ENCODE results near the gene ZMYM4.

ZMYM4 gene

DNA sequence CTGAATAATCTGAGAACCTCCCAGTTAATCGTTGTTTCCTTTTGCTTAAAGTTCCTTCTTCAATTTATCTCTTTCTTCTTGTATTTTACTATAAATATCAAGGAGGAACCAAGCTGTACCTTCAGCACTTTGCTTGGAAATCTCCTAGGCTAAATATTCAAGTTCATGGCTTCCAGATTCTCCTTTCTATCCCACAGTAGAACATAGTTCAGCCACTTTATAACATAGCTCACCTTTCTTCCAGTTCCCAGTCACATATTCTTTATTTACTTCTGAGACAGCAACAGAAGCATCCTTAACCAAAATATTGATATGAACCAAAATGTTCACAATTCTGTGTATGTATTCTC, 11.0 kb downstream of the ZMYM4 start:
- H3K36me3 ChIP-seq (ENCODE audit: control insufficient read depth, insufficient read depth, low read length) = no peaks in the 10 kb centered on the region; the same call in none of the 2 replicates
- no peaks in the 10 kb centered on the region for H3K27me3 ChIP-seq (replicated peaks; ENCODE audit: control insufficient read depth, insufficient read depth, low read length)
- TF ChIP-seq, protein P1, sequence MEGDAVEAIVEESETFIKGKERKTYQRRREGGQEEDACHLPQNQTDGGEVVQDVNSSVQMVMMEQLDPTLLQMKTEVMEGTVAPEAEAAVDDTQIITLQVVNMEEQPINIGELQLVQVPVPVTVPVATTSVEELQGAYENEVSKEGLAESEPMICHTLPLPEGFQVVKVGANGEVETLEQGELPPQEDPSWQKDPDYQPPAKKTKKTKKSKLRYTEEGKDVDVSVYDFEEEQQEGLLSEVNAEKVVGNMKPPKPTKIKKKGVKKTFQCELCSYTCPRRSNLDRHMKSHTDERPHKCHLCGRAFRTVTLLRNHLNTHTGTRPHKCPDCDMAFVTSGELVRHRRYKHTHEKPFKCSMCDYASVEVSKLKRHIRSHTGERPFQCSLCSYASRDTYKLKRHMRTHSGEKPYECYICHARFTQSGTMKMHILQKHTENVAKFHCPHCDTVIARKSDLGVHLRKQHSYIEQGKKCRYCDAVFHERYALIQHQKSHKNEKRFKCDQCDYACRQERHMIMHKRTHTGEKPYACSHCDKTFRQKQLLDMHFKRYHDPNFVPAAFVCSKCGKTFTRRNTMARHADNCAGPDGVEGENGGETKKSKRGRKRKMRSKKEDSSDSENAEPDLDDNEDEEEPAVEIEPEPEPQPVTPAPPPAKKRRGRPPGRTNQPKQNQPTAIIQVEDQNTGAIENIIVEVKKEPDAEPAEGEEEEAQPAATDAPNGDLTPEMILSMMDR (IDR thresholded peaks at IDR 0.05; ENCODE audit: insufficient read depth, low read length, poor library complexity, severe bottlenecking) = no peak
- no peak overlapping the region for H3K4me3 ChIP-seq (replicated peaks; ENCODE audit: low read depth, low read length)
- no peak for DNase-seq (ENCODE audit: extremely low read depth, insufficient read length)

DNA sequence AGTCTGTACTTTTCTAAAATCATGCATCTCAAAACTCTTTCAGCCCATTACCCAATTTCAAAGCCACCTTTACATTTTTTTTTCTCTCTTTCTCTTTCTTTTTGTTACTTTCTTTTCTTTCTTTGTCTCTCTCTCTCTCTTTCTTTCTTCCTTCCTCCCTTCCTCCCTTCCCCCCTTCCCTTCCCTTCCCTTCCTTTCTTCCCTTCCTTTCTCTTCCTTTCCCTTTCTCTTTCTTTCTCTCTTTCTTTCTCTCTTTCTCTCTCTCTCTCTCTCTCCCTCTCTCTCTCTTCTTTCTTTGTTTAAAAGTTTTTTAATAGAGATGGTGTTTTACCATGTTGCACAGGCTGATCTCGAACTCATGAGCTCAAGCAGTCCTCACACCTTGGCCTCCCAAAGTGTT, 11.5 kb downstream of the ZMYM4 start:
- no peaks in the 10 kb centered on the region for H3K27me3 ChIP-seq (replicated peaks; ENCODE audit: control insufficient read depth, insufficient read depth, low read length)
- no peak for DNase-seq (ENCODE audit: extremely low read depth, insufficient read length)
- TF ChIP-seq, protein P1 (IDR thresholded peaks at IDR 0.05; ENCODE audit: insufficient read depth, low read length, poor library complexity, severe bottlenecking) = no peak
- H3K4me3 ChIP-seq (replicated peaks; ENCODE audit: low read depth, low read length) = no peak overlapping the region
- no peaks in the 10 kb centered on the region; the same call in none of the 2 replicates for H3K36me3 ChIP-seq (ENCODE audit: control insufficient read depth, insufficient read depth, low read length)

DNA sequence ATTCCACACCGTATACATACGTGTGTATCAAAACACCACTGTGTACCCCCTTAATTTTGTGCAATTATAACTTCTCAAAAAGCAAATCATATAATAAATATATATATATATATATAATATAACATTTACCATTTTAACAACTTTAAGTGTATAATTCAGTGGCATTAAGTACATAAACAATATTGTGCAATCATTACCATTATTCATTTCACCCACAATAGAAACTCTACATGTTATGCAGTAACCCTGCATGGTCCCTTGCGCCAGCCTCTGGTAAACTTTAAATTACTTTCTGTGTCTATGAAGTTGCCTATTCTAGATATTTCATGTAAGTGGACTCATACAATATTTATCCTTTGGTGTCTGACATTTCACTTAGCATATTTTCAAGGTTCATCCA, 13.1 kb downstream of the ZMYM4 start:
- no peaks in the 10 kb centered on the region for H3K27me3 ChIP-seq (replicated peaks; ENCODE audit: control insufficient read depth, insufficient read depth, low read length)
- DNase-seq (ENCODE audit: extremely low read depth, insufficient read length) = no peak
- no peak overlapping the region for H3K4me3 ChIP-seq (replicated peaks; ENCODE audit: low read depth, low read length)
- TF ChIP-seq, protein P1 (IDR thresholded peaks at IDR 0.05; ENCODE audit: insufficient read depth, low read length, poor library complexity, severe bottlenecking) = no peak
- H3K36me3 ChIP-seq (ENCODE audit: control insufficient read depth, insufficient read depth, low read length) = no peaks in the 10 kb centered on the region; the same call in none of the 2 replicates

DNA sequence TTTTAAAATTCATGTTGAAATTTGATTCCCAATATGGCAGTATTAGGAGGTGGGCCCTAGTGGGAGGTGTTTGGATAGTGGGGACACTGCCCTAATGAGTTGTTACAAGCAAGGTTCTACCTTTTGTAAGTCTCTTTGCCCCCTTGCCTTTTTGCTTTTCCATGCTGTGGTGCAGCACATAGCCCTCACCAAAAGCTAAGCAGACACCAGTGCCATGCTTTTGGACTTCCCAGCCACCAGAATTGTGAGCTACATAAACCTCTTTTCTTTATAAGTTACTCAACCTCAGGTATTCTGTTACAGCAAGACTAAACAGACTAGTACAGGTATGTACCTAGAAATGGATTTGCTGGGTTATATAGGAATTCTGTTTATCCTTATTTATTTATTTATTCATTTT, 13.7 kb downstream of the ZMYM4 start:
- H3K4me3 ChIP-seq (replicated peaks; ENCODE audit: low read depth, low read length) = no peak overlapping the region
- DNase-seq (ENCODE audit: extremely low read depth, insufficient read length) = no peak
- H3K36me3 ChIP-seq (ENCODE audit: control insufficient read depth, insufficient read depth, low read length) = no peaks in the 10 kb centered on the region; the same call in none of the 2 replicates
- TF ChIP-seq, protein P1 (IDR thresholded peaks at IDR 0.05; ENCODE audit: insufficient read depth, low read length, poor library complexity, severe bottlenecking) = no peak
- H3K27me3 ChIP-seq (replicated peaks; ENCODE audit: control insufficient read depth, insufficient read depth, low read length) = no peaks in the 10 kb centered on the region

DNA sequence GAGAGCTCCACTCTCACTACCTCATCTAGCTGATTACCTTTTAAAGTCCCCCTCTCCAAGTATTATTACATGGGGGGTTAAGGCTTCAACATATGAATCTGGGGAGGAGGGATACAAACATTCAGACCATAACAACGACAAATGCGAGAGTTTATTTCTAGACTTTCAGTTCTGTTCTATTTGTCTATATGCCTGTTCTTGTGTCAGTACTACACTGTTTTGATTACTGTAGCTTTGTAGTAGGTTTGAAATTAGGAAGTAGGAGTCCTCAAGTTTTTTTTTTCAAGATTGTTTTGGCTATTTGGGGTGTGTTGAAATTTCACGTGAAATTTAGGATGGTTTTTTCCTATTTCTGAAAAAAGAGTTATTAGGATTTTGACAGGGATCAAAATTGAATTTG, 16.3 kb downstream of the ZMYM4 start:
- H3K4me3 ChIP-seq (replicated peaks; ENCODE audit: low read depth, low read length) = no peak overlapping the region
- TF ChIP-seq, protein P1 (IDR thresholded peaks at IDR 0.05; ENCODE audit: insufficient read depth, low read length, poor library complexity, severe bottlenecking) = no peak
- no peaks in the 10 kb centered on the region; the same call in none of the 2 replicates for H3K36me3 ChIP-seq (ENCODE audit: control insufficient read depth, insufficient read depth, low read length)
- no peaks in the 10 kb centered on the region for H3K27me3 ChIP-seq (replicated peaks; ENCODE audit: control insufficient read depth, insufficient read depth, low read length)
- DNase-seq (ENCODE audit: extremely low read depth, insufficient read length) = no peak

Measured in GM06990 (cell line).